SK-N-SH (cell line): Measurements from ENCODE around the gene SETD4. TPM values are rescaled to one million over a fixed set of nuclear protein-coding genes. Genes with fewer than 3 reads are reported as not detected.

Experiments used
- CTCF ChIA-PET: fragments of 300-600, 350-600 bp; formaldehyde crosslinking; extraction: SDS; loops from one replicate; lab custom pipeline; 2021; lab: Yijun Ruan, JAX
- POLR2A ChIA-PET: fragments of 350-600 bp; sonication (Branson Sonifier 250); formaldehyde crosslinking; extraction: SDS; loops from one replicate; lab custom pipeline; 2020; ENCODE audit warnings: antibody characterized with exemption, inconsistent platforms; lab: Yijun Ruan, JAX
- DNase-seq: peaks from one replicate; pipeline ENCODE4 v3.0.0; 2012
- H2AFZ ChIP-seq: fragments of 200-600 bp; sonication (generic); 2 replicates; pipeline ENCODE4 v1.8.1; 2016; ENCODE audit warnings: antibody characterized with exemption, mild to moderate bottlenecking, low read depth
- H3F3A ChIP-seq: fragments of 200-600 bp; sonication (generic); replicated peaks from 2 replicates; pipeline ENCODE3; 2016; ENCODE audit warnings: antibody characterized with exemption, mild to moderate bottlenecking; ENCODE audit not compliant: insufficient read depth
- H3K27ac ChIP-seq, 2 experiments: fragments of 200-500 bp in 1 of 2; fragments of 200-600 bp in 1 of 2; sonication (Bioruptor generic) in 1 of 2; sonication (generic), shearing (Covaris generic) in 1 of 2; 2 replicates each; pipeline versions ENCODE4 v1.5.1 to v1.6.1; 2014 to 2016; ENCODE audit warnings: low read depth in 2 of 2, inconsistent platforms in 1 of 2, low read length in 1 of 2, mild to moderate bottlenecking in 1 of 2, mixed read lengths in 1 of 2
- H3K27me3 ChIP-seq: fragments of 200-600 bp; sonication (generic), shearing (Covaris generic); 2 replicates; pipeline ENCODE4 v1.6.1; 2016; ENCODE audit warnings: mixed run types; ENCODE audit not compliant: insufficient read depth
- H3K36me3 ChIP-seq, 2 experiments: fragments of 200-500 bp in 1 of 2; fragments of 200-600 bp in 1 of 2; sonication (Bioruptor generic) in 1 of 2; sonication (generic) in 1 of 2; replicated peaks in 1 of 2; 2 replicates each; pipeline versions ENCODE3 to v1.5.1; 2014 to 2016; ENCODE audit warnings: low read length in 1 of 2, mild to moderate bottlenecking in 1 of 2; ENCODE audit not compliant: insufficient read depth in 2 of 2, control insufficient read depth in 1 of 2
- H3K4me1 ChIP-seq, 2 experiments: fragments of 200-500 bp in 1 of 2; fragments of 200-600 bp in 1 of 2; sonication (Bioruptor generic) in 1 of 2; sonication (generic), shearing (Covaris generic) in 1 of 2; 2 replicates each; pipeline versions ENCODE4 v1.5.1 to v1.6.1; 2014 to 2016; ENCODE audit warnings: low read depth in 1 of 2, low read length in 1 of 2, mixed run types in 1 of 2; ENCODE audit not compliant: insufficient read depth in 2 of 2, control insufficient read depth in 1 of 2
- H3K4me2 ChIP-seq: fragments of 200-600 bp; sonication (generic), shearing (Covaris generic); 2 replicates; pipeline ENCODE4 v1.6.1; 2017; ENCODE audit warnings: mixed run types
- H3K4me3 ChIP-seq, 2 experiments: fragments of 200-500 bp in 1 of 2; fragments of 200-600 bp in 1 of 2; sonication (Bioruptor generic) in 1 of 2; sonication (generic), shearing (Covaris generic) in 1 of 2; 2 replicates each; pipeline versions ENCODE4 v1.5.1 to v1.8.1; 2014 to 2016; ENCODE audit warnings: low read depth in 2 of 2, inconsistent platforms in 1 of 2, low read length in 1 of 2, mild to moderate bottlenecking in 1 of 2, mixed read lengths in 1 of 2, moderate library complexity in 1 of 2
- H3K79me2 ChIP-seq: fragments of 200-600 bp; sonication (generic); 2 replicates; pipeline ENCODE4 v1.8.1; 2017; ENCODE audit warnings: mild to moderate bottlenecking; ENCODE audit not compliant: insufficient read depth
- H3K9ac ChIP-seq: fragments of 200-600 bp; sonication (generic); 2 replicates; pipeline ENCODE4 v1.6.1; 2017; ENCODE audit warnings: mixed run types
- H3K9me2 ChIP-seq: fragments of 200-600 bp; sonication (generic); 2 replicates; pipeline ENCODE4 v1.6.1; 2017; ENCODE audit warnings: mixed run types
- H3K9me3 ChIP-seq: fragments of 200-600 bp; sonication (generic); 2 replicates; pipeline ENCODE4 v1.6.1; 2017; ENCODE audit warnings: mixed run types, mild to moderate bottlenecking, moderate library complexity
- H4K20me1 ChIP-seq: fragments of 200-600 bp; sonication (generic); 2 replicates; pipeline ENCODE4 v1.6.1; 2017; ENCODE audit warnings: mild to moderate bottlenecking, mixed run types; ENCODE audit not compliant: insufficient read depth
- FOXJ3 ChIP-seq: sonication (generic); formaldehyde crosslinking; IDR thresholded peaks from 2 replicates; pipeline ENCODE4 v1.5.1; 2020; ENCODE audit warnings: mild to moderate bottlenecking, missing genetic modification reagents
- GATA2 ChIP-seq: sonication (generic); formaldehyde crosslinking; IDR thresholded peaks from 2 replicates; pipeline ENCODE4 v1.5.0; 2020; ENCODE audit warnings: mild to moderate bottlenecking, missing genetic modification reagents
- JUND ChIP-seq: IDR thresholded peaks from 2 replicates; pipeline ENCODE4 v1.4.0; 2012
- MAX ChIP-seq: IDR thresholded peaks from 2 replicates; pipeline ENCODE4 v1.4.0; 2012; ENCODE audit warnings: low read depth
- MXI1 ChIP-seq: IDR thresholded peaks from 2 replicates; pipeline ENCODE4 v1.6.1; 2012; ENCODE audit warnings: mild to moderate bottlenecking, low read depth, low read length, improper control_type of control experiment
- NRF1 ChIP-seq: IDR thresholded peaks from 2 replicates; pipeline ENCODE4 v1.6.1; 2012; ENCODE audit warnings: low read depth, mild to moderate bottlenecking, low read length
- PBX3 ChIP-seq: IDR thresholded peaks from 2 replicates; pipeline ENCODE4; 2012
- POLR2AphosphoS5 ChIP-seq: IDR thresholded peaks from 2 replicates; pipeline ENCODE4 v1.6.1; 2012; ENCODE audit warnings: low read depth, low read length
- RCOR1 ChIP-seq: fragments of 150-350 bp; IDR thresholded peaks from 2 replicates; pipeline ENCODE4 v1.6.1; 2017; ENCODE audit warnings: antibody characterized with exemption, low read length
- REST ChIP-seq: IDR thresholded peaks from 2 replicates; pipeline ENCODE4 v1.6.1; 2012; ENCODE audit warnings: mild to moderate bottlenecking, low read depth, low read length, moderate library complexity
- RFX5 ChIP-seq: IDR thresholded peaks from 2 replicates; pipeline ENCODE4 v1.6.1; 2012; ENCODE audit warnings: mild to moderate bottlenecking, improper control_type of control experiment, low read length
- RXRA ChIP-seq: IDR thresholded peaks from 2 replicates; pipeline ENCODE4 v1.4.0; 2012; ENCODE audit warnings: low read depth, mild to moderate bottlenecking, borderline replicate concordance
- TAF1 ChIP-seq: IDR thresholded peaks from 2 replicates; pipeline ENCODE4 v1.6.1; 2012; ENCODE audit warnings: low read depth, mild to moderate bottlenecking, low read length, moderate library complexity, borderline replicate concordance
- ZBTB33 ChIP-seq: IDR thresholded peaks from 2 replicates; pipeline ENCODE4 v1.4.0; 2012; ENCODE audit warnings: low read depth, borderline replicate concordance
- WGBS: methylation state at CpG from one replicate; pipeline ENCODE4 v1.1.6; 2017; ENCODE audit warnings: low lambda C conversion rate; 5-methylcytosine and 5-hydroxymethylcytosine counted together
- polyA plus RNA-seq, 3 experiments: library from polyadenylated mRNA; depleted of rRNA; stranded (reverse); fragments of >200 nt; gene quantifications; 2 replicates each; pipeline ENCODE4 v1.2.3, GENCODE V29; 2012

SETD4 gene
- polyA plus RNA-seq, 1 of the 3 experiments (the other 2 are of a cell fraction), result 15.9 TPM

GRCh38 chr21:36105327-36105842, 45.1 kb upstream of the SETD4 start:
- ChIA-PET CTCF (interaction anchor here (0.7 to 1.3 kb wide), 9 partner anchors 9 to 77 kb away, joined by 3 to 5 read pairs (median 3); no protein-coding TSS in a partner anchor), POLR2A (no interaction called here)
- DNase-seq, result no peak
- Histone ChIP-seq H3F3A (no peaks in the 10 kb centered on the region), H4K20me1 (no peaks in the 10 kb centered on the region), H3K9ac (no peak overlapping the region), H3K79me2 (no peaks in the 10 kb centered on the region), H3K27ac (no peak overlapping the region), H3K4me3 (no peak overlapping the region), H3K4me1 (no peaks in the 10 kb centered on the region), H3K36me3 (no peaks in the 10 kb centered on the region), H3K9me2 (no peaks in the 10 kb centered on the region), H3K4me2 (no peak overlapping the region), H2AFZ (no peak overlapping the region), H3K27me3 (no peaks in the 10 kb centered on the region; the same call in 1 of the 2 replicates), H3K9me3 (no peaks in the 10 kb centered on the region)
- TF ChIP-seq RFX5 (no peak), MXI1 (no peak), FOXJ3 (CRISPR knock-in tag) (no peak), PBX3 (no peak), MAX (no peak), RCOR1 (no peak), JUND (no peak), ZBTB33 (no peak), POLR2AphosphoS5 (no peak), REST (no peak), GATA2 (CRISPR knock-in tag) (no peak), NRF1 (no peak), TAF1 (no peak), RXRA (no peak)
- 92% methylated on average over 4 of the region's 4 CpGs for WGBS
